Measurements from ENCODE around the gene ZNF296.

DNA sequence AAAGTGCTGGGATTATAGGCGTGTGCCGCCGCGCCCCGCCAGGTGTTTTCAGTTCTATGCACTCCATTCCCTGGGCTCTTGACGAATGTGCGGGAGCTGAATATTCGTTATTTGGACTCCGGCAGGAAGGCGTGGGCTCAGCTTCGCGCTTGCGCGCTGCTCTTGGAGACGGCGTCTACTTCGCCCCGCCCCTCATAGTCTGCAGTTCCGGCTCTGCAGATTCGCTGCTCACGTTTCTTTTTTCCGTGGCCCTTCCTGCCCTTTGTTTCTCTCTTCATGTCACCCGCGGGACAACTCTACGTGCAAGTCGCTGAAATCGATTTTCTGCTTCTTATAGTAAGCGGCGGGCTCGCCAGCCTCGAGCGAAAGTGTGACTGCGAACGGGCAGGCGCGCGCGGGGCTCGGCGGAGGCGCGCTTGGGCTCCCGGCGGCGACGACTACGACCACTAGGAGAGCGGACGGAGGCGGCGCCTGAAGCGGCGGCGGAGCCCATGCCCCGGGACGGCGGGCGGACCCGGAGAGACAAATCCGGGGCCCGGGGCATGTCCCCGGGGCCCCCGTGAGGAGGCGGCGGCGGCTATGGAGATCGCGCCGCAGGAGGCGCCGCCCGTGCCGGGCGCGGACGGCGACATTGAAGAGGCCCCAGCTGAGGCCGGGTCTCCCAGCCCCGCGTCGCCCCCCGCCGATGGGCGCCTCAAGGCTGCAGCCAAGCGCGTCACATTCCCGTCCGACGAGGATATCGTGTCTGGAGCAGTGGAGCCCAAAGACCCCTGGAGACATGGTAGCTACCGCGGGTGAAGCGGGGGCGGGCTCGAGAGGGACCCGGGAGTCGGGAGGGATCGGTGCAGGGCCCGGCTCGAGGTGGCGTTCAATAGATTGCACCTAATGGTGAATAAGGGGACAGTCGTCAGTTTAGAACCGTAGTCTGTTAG lies 16.7 kb upstream of the ZNF296 start, which contains the start of gene PPP1R37:
- TF ChIP-seq, protein P1, sequence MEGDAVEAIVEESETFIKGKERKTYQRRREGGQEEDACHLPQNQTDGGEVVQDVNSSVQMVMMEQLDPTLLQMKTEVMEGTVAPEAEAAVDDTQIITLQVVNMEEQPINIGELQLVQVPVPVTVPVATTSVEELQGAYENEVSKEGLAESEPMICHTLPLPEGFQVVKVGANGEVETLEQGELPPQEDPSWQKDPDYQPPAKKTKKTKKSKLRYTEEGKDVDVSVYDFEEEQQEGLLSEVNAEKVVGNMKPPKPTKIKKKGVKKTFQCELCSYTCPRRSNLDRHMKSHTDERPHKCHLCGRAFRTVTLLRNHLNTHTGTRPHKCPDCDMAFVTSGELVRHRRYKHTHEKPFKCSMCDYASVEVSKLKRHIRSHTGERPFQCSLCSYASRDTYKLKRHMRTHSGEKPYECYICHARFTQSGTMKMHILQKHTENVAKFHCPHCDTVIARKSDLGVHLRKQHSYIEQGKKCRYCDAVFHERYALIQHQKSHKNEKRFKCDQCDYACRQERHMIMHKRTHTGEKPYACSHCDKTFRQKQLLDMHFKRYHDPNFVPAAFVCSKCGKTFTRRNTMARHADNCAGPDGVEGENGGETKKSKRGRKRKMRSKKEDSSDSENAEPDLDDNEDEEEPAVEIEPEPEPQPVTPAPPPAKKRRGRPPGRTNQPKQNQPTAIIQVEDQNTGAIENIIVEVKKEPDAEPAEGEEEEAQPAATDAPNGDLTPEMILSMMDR (IDR thresholded peaks at IDR 0.05), result peak in 4 of 5 experiments; percentile 8 to 65 (median 42)
- peak in 1 of 2 donors; percentile 31 for TF ChIP-seq POLR2A (IDR thresholded peaks at IDR 0.05)
